ENCODE measurements around the gene GPR61.

GPR61 gene

DNA sequence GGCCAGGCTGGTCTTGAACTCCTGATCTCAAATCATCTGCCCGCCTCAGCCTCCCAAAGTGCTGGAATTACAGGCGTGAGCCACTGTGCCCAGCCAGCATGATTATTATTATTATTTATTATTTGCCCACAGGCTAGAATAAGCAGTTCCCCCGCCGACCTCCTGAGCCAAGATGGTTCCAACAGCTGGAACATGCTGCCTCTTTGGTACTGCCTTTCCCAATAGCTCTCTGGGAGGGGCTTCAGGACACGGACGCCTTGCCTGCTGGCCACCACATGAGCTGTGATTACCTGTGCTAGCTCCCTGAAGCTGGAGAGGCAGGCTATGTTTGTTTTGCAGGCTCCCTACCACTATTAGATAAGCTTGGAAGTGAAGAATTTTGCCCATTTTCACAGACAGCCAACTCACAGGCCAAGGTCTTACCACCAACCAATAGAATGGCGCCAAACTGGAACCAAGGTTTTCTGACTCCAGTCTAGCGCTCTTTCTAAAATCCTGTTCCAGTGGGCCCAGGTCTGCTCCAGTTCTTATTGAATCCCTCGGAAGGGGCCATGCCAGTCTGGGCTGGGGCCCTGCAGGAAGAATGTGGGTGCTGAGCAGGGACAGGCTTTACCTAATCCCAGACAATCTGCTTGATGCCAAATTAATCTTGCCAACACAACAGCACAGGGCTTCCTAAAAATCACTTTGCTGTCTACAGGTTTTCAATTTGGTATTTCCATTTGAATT lies 2.1 kb upstream of the GPR61 start:
- no peak for DNase-seq

DNA sequence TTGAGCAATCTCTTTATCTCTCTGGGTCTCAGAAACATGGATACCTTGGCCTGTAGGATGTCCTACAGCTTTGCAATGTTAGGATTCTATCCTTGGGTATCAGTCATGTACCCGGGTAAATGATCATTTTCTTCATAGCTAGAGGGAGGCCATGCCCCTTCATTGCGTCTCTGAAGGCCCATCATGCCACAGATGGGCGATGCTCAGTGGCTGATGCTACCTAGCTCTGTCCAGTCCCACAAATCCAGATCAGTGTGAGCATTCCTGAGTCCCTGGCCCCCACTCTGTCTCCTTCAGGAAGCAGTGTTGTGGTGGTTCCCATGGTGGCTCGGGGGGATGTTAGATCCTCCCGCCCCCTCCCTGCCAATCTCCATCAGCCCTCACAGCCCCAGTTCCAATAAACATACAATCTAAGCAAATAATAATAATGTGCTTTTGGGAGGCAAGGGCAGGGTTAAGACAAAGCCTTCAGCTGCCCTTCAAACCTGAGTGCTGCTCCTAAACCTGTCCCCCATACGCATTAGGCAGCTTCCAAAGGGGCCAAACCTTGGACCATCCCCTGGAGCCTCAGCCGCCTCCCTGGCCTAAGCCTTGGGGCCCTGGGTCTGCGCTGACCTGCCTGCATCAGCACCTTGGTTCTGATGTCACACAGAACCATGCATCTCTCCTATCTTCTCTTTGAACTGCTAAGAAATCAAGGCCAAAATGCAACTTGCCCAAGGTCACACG lies 681 bp upstream of the GPR61 start:
- DNase-seq, result no peak

GRCh38 chr1:109541102-109541501 lies 1.4 kb downstream of the GPR61 start:
- DNase-seq, result no peak

- no peak for DNase-seq
These were observed 3.0 kb downstream of the GPR61 start for GRCh38 chr1:109542657-109543056.

- DNase-seq, result no peak
These were observed 3.8 kb downstream of the GPR61 start for GRCh38 chr1:109543283-109543987.

DNA sequence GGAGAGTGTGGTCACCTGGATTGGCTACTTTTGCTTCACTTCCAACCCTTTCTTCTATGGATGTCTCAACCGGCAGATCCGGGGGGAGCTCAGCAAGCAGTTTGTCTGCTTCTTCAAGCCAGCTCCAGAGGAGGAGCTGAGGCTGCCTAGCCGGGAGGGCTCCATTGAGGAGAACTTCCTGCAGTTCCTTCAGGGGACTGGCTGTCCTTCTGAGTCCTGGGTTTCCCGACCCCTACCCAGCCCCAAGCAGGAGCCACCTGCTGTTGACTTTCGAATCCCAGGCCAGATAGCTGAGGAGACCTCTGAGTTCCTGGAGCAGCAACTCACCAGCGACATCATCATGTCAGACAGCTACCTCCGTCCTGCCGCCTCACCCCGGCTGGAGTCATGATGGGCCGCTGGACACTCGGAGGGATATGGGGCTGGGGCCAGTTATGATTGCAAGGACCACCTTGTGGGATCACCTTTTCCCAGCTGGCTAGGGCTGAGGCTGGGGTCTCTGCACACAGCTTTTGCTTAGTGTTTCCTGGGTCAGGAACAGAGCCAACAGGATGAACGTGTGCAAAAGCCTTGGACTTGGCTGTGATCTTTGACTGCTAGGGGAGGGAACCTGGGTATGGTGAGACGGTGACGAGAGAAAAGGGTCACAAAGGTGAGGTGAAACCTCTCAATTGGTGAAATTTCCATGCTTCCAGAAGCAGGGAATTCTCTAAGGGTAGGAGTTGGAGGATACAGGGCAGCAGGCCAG lies 4.5 kb downstream of the GPR61 start:
- DNase-seq, result no peak

DNA sequence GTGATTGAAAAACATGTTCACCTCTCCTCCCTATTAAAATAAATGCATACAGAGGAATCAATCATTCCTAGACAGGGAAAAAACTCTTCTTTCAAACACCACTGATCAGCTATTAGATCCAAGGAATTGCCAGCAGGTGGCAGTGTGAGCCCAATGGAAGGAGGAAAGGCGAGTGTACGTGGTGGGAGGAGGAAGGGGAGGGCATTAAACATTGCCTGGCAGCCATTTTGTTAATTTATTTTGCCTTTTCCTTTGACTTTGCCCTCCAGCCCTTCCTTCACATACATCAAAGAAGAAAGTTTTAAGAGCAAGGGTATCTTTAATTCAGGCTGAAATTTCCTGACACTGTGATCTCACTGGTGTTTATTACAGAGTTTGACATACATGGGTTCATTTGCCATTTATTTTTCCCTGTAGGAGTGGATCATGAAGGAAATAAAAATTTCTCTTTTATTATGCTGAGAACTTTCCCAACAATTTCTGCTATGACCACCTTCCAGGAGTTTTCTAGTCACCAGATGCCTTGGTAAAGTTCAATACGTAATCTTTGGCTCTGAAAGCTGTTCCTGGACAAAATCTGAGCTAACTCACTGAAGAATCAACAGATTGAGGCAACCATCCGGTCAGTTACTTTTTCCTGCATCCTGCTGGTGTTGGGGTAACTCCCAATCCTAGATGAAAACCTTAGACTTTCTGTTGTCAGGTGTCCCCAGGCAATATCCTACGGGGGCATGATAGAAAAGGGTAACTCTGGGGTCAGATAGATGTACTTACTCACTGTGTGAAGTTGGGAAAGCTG lies 6.8 kb downstream of the GPR61 start:
- peak; percentile 88 for DNase-seq

GRCh38 chr1:109547463-109548320 lies 8.0 kb downstream of the GPR61 start:
- no peak for DNase-seq

- DNase-seq, result peak; percentile 94
These were observed 8.9 kb downstream of the GPR61 start, which contains the start of gene GNAI3 for GRCh38 chr1:109548321-109549267. TSS of gene GNAI3 (plus strand) at chr1:109548615. CDS start at chr1:109548721, 106 bp downstream.

DNA sequence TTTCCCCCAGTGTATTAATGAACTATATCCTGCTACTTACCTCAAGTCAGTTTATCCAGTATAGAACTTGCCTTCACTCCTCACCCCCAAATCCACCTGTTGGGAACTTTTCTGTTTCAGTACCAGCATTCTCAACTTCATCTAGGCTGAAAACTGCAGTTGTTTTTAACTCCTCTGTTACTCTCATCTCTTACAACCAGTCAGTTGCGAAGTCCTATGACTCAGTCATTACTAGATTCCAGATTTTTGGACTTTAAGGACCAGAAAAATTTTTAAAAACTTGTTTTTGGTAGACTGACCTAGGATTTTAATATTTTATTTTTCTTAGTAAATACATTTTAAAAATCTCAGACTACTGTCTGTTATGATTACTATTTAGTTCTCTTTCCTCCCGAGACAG lies 16.9 kb downstream of the GPR61 start:
- no peak for DNase-seq

- DNase-seq, result no peak
These were observed 17.8 kb downstream of the GPR61 start for GRCh38 chr1:109557520-109557919.

GRCh38 chr1:109559995-109560394 lies 20.3 kb downstream of the GPR61 start:
- no peak for DNase-seq

GRCh38 chr1:109564194-109564878 lies 24.7 kb downstream of the GPR61 start:
- DNase-seq, result no peak

DNA sequence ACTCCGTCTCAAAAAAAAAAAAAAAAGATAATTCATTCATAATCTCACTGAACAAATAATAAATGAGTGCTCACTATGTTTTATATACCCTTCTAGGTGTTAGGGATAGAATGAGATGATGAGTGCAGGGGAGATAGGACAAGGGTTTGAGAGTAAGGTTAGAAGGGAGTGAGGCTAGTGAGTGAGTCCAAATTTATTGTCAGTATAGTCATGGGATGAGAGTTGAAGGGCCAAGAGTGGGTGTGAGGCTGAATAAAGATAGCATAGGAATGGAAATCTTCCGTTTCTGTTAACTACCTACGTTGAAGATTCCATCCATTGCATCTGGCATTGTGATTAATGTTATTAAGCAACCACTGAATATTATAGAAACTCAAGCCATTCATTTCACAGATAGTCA lies 25.6 kb downstream of the GPR61 start:
- no peak for DNase-seq

GRCh38 chr1:109566982-109567381 lies 27.3 kb downstream of the GPR61 start:
- DNase-seq, result no peak

DNA sequence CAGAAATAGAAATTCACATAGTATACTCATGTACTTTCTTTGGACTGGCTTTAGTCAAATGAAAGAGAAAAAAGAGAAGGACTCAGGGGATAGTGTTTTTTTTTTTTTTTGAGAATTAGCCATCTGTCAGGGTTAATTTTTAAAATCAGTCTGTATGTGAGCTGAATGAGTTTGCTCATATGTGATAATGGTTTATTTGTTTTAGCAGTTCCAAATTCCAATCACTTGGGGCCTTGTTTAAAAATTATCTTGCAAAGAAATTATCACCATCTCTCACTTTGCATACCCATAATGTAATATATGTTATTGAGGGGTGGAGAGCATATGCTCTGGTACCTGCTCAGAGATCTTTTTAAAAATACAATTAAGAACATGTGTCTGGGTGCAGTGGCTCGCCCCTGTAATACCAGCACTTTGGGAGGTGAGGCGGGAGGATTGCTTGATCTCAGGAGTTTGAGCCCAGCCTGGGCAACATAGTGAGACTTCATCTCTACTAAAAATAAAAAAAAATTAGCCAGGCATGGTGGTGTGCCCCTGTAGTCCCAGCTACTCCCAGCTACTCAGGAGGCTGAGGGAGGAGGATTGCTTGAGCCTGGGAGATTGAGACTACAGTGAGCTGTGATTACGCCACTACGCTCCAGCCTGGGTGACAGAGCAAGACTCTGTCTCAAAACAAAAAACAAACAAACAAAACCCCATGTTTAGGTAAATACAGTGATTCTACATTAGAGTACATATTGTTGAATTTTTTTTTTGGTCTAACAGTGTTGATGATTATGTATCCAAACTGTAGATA lies 28.4 kb downstream of the GPR61 start:
- DNase-seq, result no peak

DNA sequence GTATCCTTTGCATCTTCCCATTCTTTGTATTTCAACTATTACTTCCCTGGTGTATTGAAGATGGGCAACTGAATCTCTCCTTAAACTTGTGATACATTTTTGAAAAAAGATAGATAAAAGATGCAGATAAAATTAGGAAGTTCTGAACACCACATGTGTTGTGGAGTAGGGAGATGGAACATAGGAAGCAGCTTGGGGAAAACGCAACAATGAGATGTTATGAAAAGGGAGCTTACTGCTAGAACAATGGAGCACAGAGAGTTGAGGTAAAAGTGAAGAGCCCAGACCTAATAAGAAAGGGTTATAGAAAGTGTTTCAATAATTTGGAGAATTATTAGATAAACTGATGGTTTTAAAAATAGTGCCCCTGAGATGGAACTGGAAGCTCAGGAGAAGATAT lies 29.7 kb downstream of the GPR61 start:
- DNase-seq, result no peak

GRCh38 chr1:109570414-109570813 lies 30.7 kb downstream of the GPR61 start:
- DNase-seq, result no peak

GRCh38 chr1:109573785-109574184 lies 34.1 kb downstream of the GPR61 start:
- DNase-seq, result no peak
